ENCODE measurements around the gene TTC33.

Gene TTC33

GRCh38 chr5:40524677-40525076 lies 231.1 kb downstream of the TTC33 start:
- TF ChIP-seq FOXM1 (IDR thresholded peaks at IDR 0.05; ENCODE audit: borderline replicate concordance, low read depth) (no peak), NFIC (IDR thresholded peaks at IDR 0.05) (no peak), CEBPB (IDR thresholded peaks at IDR 0.05) (no peak), RAD21 (IDR thresholded peaks at IDR 0.05; ENCODE audit: low read depth) (no peak), ZBTB7A (IDR thresholded peaks at IDR 0.05; ENCODE audit: low read depth) (no peak), TCF12 (IDR thresholded peaks at IDR 0.05; ENCODE audit: low read depth) (no peak), MAX (IDR thresholded peaks at IDR 0.05) (no peak), EP300 (IDR thresholded peaks at IDR 0.05; ENCODE audit: borderline replicate concordance) (no peak), YY1 (IDR thresholded peaks at IDR 0.05; ENCODE audit: low read depth) (no peak), USF1 (IDR thresholded peaks at IDR 0.05) (no peak), TEAD4 (IDR thresholded peaks at IDR 0.05) (no peak), CREB1 (IDR thresholded peaks at IDR 0.05; ENCODE audit: low read depth) (no peak), TAF1 (IDR thresholded peaks at IDR 0.05; ENCODE audit: low read depth) (no peak), REST (IDR thresholded peaks at IDR 0.05; ENCODE audit: low read depth) (no peak), EGR1 (IDR thresholded peaks at IDR 0.05) (no peak)

- no peak for TF ChIP-seq TAF1 (IDR thresholded peaks at IDR 0.05; ENCODE audit: low read depth)
- TF ChIP-seq NFIC (IDR thresholded peaks at IDR 0.05) = no peak
- TF ChIP-seq TEAD4 (IDR thresholded peaks at IDR 0.05) = no peak
- TF ChIP-seq RAD21 (IDR thresholded peaks at IDR 0.05; ENCODE audit: low read depth) = no peak
- TF ChIP-seq FOXM1 (IDR thresholded peaks at IDR 0.05; ENCODE audit: borderline replicate concordance, low read depth) = no peak
- TF ChIP-seq CREB1 (IDR thresholded peaks at IDR 0.05; ENCODE audit: low read depth) = no peak
- no peak for TF ChIP-seq CEBPB (IDR thresholded peaks at IDR 0.05)
- no peak for TF ChIP-seq USF1 (IDR thresholded peaks at IDR 0.05)
- TF ChIP-seq REST (IDR thresholded peaks at IDR 0.05; ENCODE audit: low read depth) = no peak
- no peak for TF ChIP-seq EP300 (IDR thresholded peaks at IDR 0.05; ENCODE audit: borderline replicate concordance)
- TF ChIP-seq ZBTB7A (IDR thresholded peaks at IDR 0.05; ENCODE audit: low read depth) = no peak
- no peak for TF ChIP-seq MAX (IDR thresholded peaks at IDR 0.05)
- TF ChIP-seq EGR1 (IDR thresholded peaks at IDR 0.05) = no peak
- no peak for TF ChIP-seq TCF12 (IDR thresholded peaks at IDR 0.05; ENCODE audit: low read depth)
- no peak for TF ChIP-seq YY1 (IDR thresholded peaks at IDR 0.05; ENCODE audit: low read depth)
Measured at GRCh38 chr5:40521925-40522324, 233.8 kb downstream of the TTC33 start.

GRCh38 chr5:40521108-40521785 lies 234.5 kb downstream of the TTC33 start:
- TF ChIP-seq NFIC (IDR thresholded peaks at IDR 0.05) (no peak), ZBTB7A (IDR thresholded peaks at IDR 0.05; ENCODE audit: low read depth) (no peak), RAD21 (IDR thresholded peaks at IDR 0.05; ENCODE audit: low read depth) (no peak), CEBPB (IDR thresholded peaks at IDR 0.05) (no peak), TAF1 (IDR thresholded peaks at IDR 0.05; ENCODE audit: low read depth) (no peak), REST (IDR thresholded peaks at IDR 0.05; ENCODE audit: low read depth) (no peak), CREB1 (IDR thresholded peaks at IDR 0.05; ENCODE audit: low read depth) (no peak), USF1 (IDR thresholded peaks at IDR 0.05) (no peak), TCF12 (IDR thresholded peaks at IDR 0.05; ENCODE audit: low read depth) (no peak), FOXM1 (IDR thresholded peaks at IDR 0.05; ENCODE audit: borderline replicate concordance, low read depth) (no peak)
